PC-3 (cell line): Measurements from ENCODE around the gene LUC7L. TPM values are rescaled to one million over a fixed set of nuclear protein-coding genes. Genes with fewer than 3 reads are reported as not detected.

Source experiments
- ATAC-seq: fragments of 200-7000 bp; cut with Tn5 transposase; 2 replicates; pipeline ENCODE4 v1.9.1; 2020; ENCODE audit warnings: mild to moderate bottlenecking, moderate library complexity
- BruUV-seq: library from RNA; stranded (reverse); fragments of 400-500 nt; replicated peaks from 2 replicates; lab custom pipeline; 2021; lab: Mats Ljungman, UMichigan
- CTCF ChIA-PET: fragments of 300-600 bp; sonication (Branson Sonifier 250); formaldehyde crosslinking; loops from one replicate; lab custom pipeline; 2022; ENCODE audit warnings: antibody characterized with exemption; lab: Charles Lee
- POLR2A ChIA-PET: fragments of 300-600 bp; sonication (Branson Sonifier 250); formaldehyde crosslinking; loops from one replicate; lab custom pipeline; 2022; ENCODE audit warnings: antibody characterized with exemption; ENCODE audit not compliant: unreplicated experiment; lab: Charles Lee
- DNase-seq: peaks from one replicate; pipeline ENCODE4 v3.0.0-alpha.2; 2015
- H2AFZ ChIP-seq: fragments of 300-600 bp; sonication (generic); 2 replicates; pipeline ENCODE4 v1.6.0; 2016; ENCODE audit warnings: antibody characterized with exemption, low read length
- H3F3A ChIP-seq: fragments of 300-600 bp; sonication (generic); one replicate; pipeline ENCODE4 v1.6.0; 2017; ENCODE audit warnings: antibody characterized with exemption, low read length, control low read depth, mild to moderate bottlenecking; ENCODE audit not compliant: unreplicated experiment
- H3K27ac ChIP-seq: fragments of 300-600 bp; sonication (generic); 2 replicates; pipeline ENCODE4 v1.5.1; 2016; ENCODE audit warnings: mild to moderate bottlenecking, low read length
- H3K27me3 ChIP-seq: fragments of 300-600 bp; sonication (generic); 2 replicates; pipeline ENCODE4 v1.6.1; 2016; ENCODE audit warnings: low read length, mixed read lengths
- H3K36me3 ChIP-seq: fragments of 300-600 bp; sonication (generic); 2 replicates; pipeline ENCODE4 v1.6.1; 2016; ENCODE audit warnings: low read depth, mixed run types, low read length, mixed read lengths
- H3K4me1 ChIP-seq: fragments of 300-600 bp; sonication (generic); 2 replicates; pipeline ENCODE4 v1.5.1; 2016; ENCODE audit warnings: low read length; ENCODE audit not compliant: insufficient read depth
- H3K4me2 ChIP-seq: fragments of 300-600 bp; sonication (generic); 2 replicates; pipeline ENCODE4 v1.6.0; 2016; ENCODE audit warnings: low read length
- H3K4me3 ChIP-seq: fragments of 300-600 bp; sonication (generic); 2 replicates; pipeline ENCODE4 v1.5.1; 2016; ENCODE audit warnings: mild to moderate bottlenecking, low read length, mixed read lengths
- H3K79me2 ChIP-seq: fragments of 300-600 bp; sonication (generic); 2 replicates; pipeline ENCODE4 v1.6.1; 2017; ENCODE audit warnings: low read length, mixed read lengths
- H3K9ac ChIP-seq: fragments of 300-600 bp; sonication (generic); 2 replicates; pipeline ENCODE4 v1.6.0; 2016; ENCODE audit warnings: mild to moderate bottlenecking, low read length
- H3K9me2 ChIP-seq: fragments of 300-600 bp; sonication (generic); replicated peaks from 2 replicates; pipeline ENCODE4 v1.6.1; 2016; ENCODE audit warnings: mixed run types, low read length, mixed read lengths
- H3K9me3 ChIP-seq: fragments of 300-600 bp; sonication (generic); 2 replicates; pipeline ENCODE4 v1.6.1; 2016; ENCODE audit warnings: low read length, mixed read lengths
- H4K20me1 ChIP-seq: fragments of 300-600 bp; sonication (generic); 2 replicates; pipeline ENCODE4 v1.6.1; 2016; ENCODE audit warnings: low read length, mixed read lengths
- CTCF ChIP-seq: fragments of 300-600 bp; sonication (generic); conservative IDR thresholded peaks from 2 replicates; pipeline ENCODE4 v1.5.1; 2017; ENCODE audit warnings: antibody characterized with exemption, low read depth, mild to moderate bottlenecking, low read length
- EZH2 ChIP-seq: fragments of 300-600 bp; sonication (generic); IDR thresholded peaks from one replicate; pipeline ENCODE4 v1.6.1; 2017; ENCODE audit warnings: antibody characterized with exemption, mild to moderate bottlenecking, low read length; ENCODE audit not compliant: unreplicated experiment
- EZH2phosphoT487 ChIP-seq: fragments of 300-600 bp; sonication (generic); IDR thresholded peaks from 2 replicates; pipeline ENCODE4 v1.6.1; 2018; ENCODE audit warnings: mild to moderate bottlenecking, antibody characterized with exemption, low read length, borderline replicate concordance
- intact Hi-C: fragments of 100-400 bp; cut with micrococcal nuclease; formaldehyde crosslinking; loops from 2 replicates; pipeline ENCODE4 v1.9.0; 2023
- total RNA-seq: library from RNA; depleted of rRNA; stranded (reverse); fragments of >200 nt; gene quantifications from 2 replicates; pipeline ENCODE4 v1.2.3, GENCODE V29; 2014

The LUC7L gene
- total RNA-seq, 1 experiment from 2014 or later, result 46.0 TPM

GRCh38 chr16:255183-255582 is 25.9 kb upstream of the LUC7L start:
- Histone ChIP-seq H3F3A (no peaks in the 10 kb centered on the region), H3K27ac (no peak overlapping the region), H3K4me1 (peaks cover 7% of the 10 kb centered on the region; the same call in 1 of the 2 replicates), H3K9me2 (no peaks in the 10 kb centered on the region), H3K4me2 (no peak overlapping the region), H3K4me3 (no peak overlapping the region), H2AFZ (no peak overlapping the region), H3K9ac (no peak overlapping the region), H4K20me1 (no peaks in the 10 kb centered on the region), H3K27me3 (no peaks in the 10 kb centered on the region), H3K79me2 (no peaks in the 10 kb centered on the region), H3K36me3 (no peaks in the 10 kb centered on the region), H3K9me3 (no peaks in the 10 kb centered on the region)
- ChIA-PET CTCF (no interaction called here), POLR2A (no interaction called here)
- BruUV-seq, result no TSS peak
- DNase-seq (no peak), ATAC-seq (no peak)
- intact Hi-C loops, result no loop called here
- TF ChIP-seq EZH2 (no peak), CTCF (no peak), EZH2phosphoT487 (no peak)

- H3K4me1 ChIP-seq, result peaks cover 9% of the 10 kb centered on the region; the same call in 1 of the 2 replicates
- H3K9ac ChIP-seq, result no peak overlapping the region
- H2AFZ ChIP-seq, result no peak overlapping the region
- POLR2A ChIA-PET, result interaction anchor here (0.6 kb wide), 1 partner anchor 12 kb away, joined by 19 read pairs; no protein-coding TSS in a partner anchor
- no peaks in the 10 kb centered on the region for H3K36me3 ChIP-seq
- no peaks in the 10 kb centered on the region for H3F3A ChIP-seq
- no TSS peak for BruUV-seq
- DNase-seq (no peak), ATAC-seq (no peak)
- H4K20me1 ChIP-seq, result no peaks in the 10 kb centered on the region
- TF ChIP-seq EZH2 (no peak), EZH2phosphoT487 (no peak), CTCF (no peak)
- H3K4me3 ChIP-seq, result no peak overlapping the region
- no peaks in the 10 kb centered on the region for H3K27me3 ChIP-seq
- no peaks in the 10 kb centered on the region for H3K79me2 ChIP-seq
- no peaks in the 10 kb centered on the region for H3K9me2 ChIP-seq
- H3K4me2 ChIP-seq, result no peak overlapping the region
- no peaks in the 10 kb centered on the region for H3K9me3 ChIP-seq
- CTCF ChIA-PET, result no interaction called here
- no peak overlapping the region for H3K27ac ChIP-seq
- intact Hi-C loops, result no loop called here
Observed at GRCh38 chr16:254461-254860, 25.2 kb upstream of the LUC7L start.

GRCh38 chr16:253833-254232 is 24.6 kb upstream of the LUC7L start:
- Histone ChIP-seq H3K9me3 (no peaks in the 10 kb centered on the region), H3K4me3 (no peak overlapping the region), H3K9ac (no peak overlapping the region), H2AFZ (no peak overlapping the region), H3F3A (no peaks in the 10 kb centered on the region), H3K27ac (no peak overlapping the region), H4K20me1 (no peaks in the 10 kb centered on the region), H3K36me3 (no peaks in the 10 kb centered on the region), H3K9me2 (no peaks in the 10 kb centered on the region), H3K79me2 (no peaks in the 10 kb centered on the region), H3K4me1 (peaks cover 9% of the 10 kb centered on the region; the same call in 1 of the 2 replicates), H3K4me2 (no peak overlapping the region), H3K27me3 (no peaks in the 10 kb centered on the region)
- ATAC-seq, result no peak
- intact Hi-C loops, result no loop called here
- TF ChIP-seq EZH2phosphoT487 (no peak), CTCF (no peak), EZH2 (no peak)
- BruUV-seq, result no TSS peak
- ChIA-PET POLR2A (interaction anchor here (0.6 kb wide), 1 partner anchor 11 kb away, joined by 19 read pairs; no protein-coding TSS in a partner anchor), CTCF (no interaction called here)
- no peak for DNase-seq
